ENCODE results near the gene FHIT.
"Not testable (repeated sequence)": the region's sequence is repeated elsewhere in the genome, so short reads cannot be mapped to it uniquely, and the experiment has no call there.

Gene FHIT

DNA sequence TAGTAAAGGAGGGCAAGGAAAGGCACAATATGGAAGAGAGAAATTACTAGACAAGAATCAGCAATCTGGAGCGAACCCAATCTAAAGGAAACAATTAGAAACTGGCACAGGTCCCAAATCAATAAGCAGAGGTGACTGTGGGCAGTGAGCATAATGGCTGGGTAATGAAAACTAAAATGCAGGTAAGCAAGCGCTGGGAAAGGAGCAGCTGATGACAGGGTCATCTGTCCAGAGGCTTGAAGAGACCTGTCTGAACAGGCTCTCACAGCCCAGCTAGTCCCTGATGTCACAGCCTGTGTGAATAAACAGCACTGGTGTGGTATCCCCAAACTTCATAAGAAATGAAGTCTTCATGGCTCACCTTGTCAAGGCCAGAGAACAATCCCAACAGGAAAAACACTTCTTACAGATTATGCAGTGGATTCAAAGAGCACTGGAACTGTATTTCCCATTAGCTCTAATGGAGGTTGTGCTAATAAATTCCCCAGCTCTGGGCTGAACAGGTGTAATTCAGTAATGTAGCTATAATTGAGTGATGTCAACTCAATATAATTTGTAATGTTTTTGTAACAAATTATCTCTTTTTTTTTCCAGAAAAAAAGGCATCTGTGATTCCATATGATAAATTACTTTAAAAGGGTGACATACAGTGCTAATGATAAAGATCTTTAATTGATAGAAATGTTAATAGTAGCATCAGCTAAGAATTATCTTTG, 197.3 kb downstream of the FHIT start:
- peak; percentile 87 for DNase-seq

DNA sequence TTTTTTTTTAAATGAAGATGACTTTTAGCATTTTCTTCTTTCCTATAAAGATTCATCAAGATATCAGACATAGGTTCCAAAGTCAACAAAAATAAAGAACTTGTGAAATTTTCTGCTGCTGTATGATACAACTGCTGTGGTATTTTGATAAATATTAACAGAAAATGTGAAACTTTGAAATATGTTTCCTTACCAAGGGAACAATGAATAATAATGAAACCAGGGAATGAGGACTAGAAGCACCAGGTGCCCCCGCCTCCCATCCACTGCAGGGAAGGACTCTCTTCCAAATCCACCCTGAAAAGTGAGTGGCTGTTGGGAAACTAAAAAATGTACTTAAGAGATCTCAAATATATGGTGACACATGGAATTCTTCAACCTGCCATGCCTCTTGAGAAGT, 198.4 kb downstream of the FHIT start:
- no peak for DNase-seq

DNA sequence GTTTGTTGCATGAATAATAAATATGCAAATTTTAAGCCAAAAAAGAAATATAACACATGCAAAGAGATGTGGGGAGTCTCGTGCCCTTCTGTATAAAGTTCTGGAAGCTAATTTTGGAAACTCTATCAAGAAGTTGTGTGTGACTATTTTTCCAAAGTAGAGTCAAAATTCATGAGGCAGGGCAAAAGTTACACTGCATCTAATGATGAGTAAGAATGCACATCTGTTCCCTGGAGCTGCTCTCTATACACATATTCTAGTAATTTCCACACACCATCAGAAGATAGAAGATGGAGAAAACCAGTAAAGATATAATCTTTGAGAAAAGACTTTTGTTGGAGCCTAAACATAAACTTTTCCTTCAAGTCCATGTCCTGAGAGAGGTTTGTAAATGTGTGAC, 199.6 kb downstream of the FHIT start:
- no peak for DNase-seq

DNA sequence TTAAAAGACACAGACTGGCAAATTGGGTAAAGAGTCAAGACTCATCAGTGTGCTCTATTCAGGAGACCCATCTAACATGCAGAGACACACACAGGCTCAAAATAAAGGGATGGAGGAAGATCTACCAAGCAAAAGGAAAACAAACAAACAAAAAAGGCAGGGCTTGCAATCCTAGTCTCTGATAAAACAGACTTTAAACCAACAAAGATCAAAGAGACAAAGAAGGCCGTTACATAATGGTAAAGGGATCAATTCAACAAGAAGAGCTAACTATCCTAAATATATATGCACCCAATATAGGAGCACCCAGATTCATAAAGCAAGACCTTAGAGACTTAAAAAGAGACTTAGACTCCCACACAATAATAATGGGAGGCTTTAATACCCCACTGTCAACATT, 206.1 kb downstream of the FHIT start:
- not testable (repeated sequence) for DNase-seq

DNA sequence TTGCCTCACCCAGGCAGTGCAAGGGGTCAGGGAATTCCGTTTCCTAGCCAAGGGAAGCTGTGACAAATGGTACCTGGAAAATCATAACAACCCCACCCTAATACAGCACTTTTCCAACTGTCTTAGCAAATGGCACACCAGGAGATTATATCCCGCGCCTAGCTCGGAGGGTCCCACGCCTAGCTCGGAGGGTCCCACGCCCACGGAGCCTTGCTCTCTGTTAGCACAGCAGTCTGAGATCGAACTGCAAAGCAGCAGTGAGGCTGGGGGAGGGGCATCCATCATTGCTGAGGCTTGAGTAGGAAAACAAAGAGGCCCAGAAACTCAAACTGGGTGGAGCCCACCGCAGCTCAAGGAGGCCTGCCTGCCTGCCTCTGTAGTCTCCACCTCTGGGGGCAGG, 208.1 kb downstream of the FHIT start:
- no peak for DNase-seq

DNA sequence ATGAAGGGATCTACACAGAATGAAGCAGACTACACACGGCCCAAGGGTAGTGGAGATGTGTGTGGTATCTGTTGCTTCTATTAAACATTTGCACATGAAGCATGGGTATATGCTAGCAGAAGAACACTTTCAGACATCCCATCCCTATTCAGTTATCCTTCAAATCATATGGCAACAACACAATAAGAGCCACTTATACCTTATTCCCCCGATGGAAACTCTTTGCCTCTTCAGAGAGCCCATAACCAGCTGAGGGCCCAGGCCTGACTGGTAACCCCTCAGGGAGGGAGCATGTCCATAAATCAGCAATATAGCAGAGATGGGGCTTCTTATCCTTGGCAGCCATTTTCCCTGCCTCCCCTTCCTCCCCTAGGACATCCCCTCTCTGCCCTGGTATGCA, 210.6 kb downstream of the FHIT start:
- DNase-seq: no peak

DNA sequence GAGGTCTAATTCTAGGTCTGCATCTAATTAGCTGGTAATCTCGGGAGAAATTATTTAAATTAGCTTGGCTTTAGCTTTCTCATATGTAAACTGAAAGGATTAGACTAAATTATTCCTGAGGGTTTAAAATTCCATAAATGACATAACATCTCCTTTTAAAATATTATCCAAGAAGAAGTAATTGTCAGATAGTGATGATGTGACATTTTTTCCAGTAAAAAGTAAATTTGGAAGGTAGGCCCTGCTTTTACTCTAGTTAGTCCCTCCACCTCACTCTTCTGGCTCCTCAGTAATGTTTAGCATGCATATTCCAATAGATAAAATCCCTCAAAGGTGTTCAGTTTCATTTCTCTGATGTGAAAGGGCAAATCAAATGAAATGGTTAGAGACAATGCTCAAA, 215.7 kb downstream of the FHIT start:
- DNase-seq: no peak

DNA sequence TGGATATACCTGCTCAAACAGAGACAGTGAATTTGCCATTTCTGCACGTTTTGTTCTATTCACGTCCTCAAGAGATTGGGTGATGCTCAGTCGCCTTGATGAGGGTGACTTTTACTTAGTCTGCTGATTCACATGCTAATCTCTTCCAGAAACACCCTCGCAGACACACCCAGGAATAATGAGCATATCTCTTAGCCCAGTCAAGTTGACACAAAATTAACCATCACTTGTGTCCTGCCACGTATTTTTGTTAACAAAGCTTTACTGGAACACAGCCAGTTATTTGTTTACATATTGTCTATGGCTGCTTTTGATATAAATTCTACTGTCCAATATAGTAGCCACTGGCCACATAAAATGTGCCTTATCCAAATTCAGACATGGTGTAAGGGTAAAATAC, 218.3 kb downstream of the FHIT start:
- DNase-seq: peak; percentile 20

DNA sequence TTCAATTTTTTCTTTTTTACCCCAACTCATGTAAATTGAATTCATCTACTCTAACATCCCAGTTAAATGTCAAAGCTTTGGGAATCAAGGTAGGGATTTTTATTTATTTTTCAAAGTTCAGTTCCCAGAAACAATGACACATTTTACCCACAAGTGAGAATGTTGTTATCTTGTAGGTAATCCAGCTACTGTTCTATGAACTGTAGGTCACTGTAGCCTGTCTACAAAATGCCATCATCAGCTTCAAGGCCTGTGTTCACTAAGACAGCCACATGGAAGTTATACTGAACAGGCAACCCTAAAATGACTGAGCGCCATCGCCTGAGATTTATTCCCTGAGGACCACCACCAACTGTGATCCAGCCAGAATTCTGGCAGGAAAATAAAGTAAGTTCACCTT, 219.7 kb downstream of the FHIT start:
- DNase-seq: no peak

DNA sequence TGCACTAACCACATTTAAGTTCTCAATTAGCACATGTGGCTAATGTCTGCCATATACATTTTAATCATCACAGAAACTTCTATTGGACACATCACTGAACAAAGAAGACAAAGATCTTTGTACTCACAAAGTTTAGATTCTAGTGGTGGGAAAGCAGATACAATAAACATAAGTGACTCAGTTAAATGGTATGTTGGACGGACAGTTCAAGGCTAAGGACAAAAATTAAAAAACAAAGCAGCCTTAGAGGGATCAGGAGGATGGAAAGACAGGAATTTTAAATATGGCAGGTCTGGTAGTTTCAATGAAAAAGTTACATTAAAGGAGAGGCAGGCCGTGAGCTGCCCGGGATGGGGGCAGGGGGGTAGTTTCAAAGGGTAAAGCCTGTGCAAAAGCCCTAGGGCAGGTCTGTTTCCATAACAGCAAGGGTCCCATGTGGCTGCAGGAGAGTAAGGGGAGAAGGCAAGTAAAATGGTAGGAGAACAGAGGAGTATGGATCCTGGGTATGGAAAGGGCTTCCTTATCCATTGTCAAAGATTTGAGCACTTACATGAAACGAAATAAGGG, 220.7 kb downstream of the FHIT start:
- no peak for DNase-seq

DNA sequence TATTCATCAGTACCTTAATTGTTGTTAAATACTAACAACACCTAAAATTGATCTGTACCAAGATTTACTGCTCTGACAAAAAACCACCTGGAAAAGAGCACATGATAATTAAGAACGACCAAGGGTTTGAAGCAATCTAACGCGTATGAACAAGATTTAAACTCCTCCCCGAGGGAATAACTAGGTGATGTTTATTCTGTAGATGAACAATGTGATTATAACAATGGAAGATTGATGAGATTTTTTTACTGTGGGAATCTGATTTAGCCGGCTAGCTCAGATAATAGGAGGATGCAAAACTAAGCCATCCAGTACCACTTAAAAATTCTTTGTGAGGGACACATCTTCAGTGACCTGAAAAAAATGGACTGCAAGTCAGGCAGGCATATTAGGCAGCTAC, 222.1 kb downstream of the FHIT start:
- no peak for DNase-seq

DNA sequence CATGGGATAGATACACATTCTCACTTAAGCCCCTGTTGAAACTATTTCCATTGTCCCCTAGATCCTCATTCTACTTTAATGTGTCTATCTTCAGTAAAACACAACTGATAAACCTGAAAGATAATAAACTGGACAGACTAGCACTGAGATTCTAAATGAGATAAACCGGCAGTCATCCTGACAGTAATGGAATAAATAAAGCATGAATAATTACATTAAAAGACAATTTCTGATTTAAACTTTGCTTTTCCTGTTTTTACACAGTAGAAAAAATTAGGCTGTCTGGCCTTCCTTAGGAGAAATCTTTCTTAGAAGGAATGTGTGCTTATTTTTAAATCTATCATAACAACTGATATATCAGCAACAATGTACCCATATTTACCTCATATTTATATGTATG, 232.4 kb downstream of the FHIT start:
- DNase-seq: no peak

DNA sequence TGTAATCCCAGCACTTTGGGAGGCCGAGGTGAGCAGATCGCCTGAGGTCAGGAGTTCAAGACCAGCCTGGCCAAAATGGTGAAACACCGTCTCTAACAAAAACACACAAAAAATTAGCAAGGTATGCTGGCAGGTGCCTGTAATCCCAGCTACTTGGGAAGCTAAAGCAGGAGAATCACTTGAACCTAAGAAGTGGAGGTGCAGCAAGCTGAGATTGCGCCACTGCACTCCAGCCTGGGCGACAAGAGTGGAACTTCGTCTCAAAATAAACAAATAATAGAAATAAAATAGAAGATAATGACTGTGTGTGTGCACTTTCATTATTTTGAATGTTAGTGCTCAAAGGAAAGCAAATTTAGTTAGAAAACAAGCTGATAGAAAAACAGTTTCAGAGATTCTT, 234.2 kb downstream of the FHIT start:
- DNase-seq: not testable (repeated sequence)

DNA sequence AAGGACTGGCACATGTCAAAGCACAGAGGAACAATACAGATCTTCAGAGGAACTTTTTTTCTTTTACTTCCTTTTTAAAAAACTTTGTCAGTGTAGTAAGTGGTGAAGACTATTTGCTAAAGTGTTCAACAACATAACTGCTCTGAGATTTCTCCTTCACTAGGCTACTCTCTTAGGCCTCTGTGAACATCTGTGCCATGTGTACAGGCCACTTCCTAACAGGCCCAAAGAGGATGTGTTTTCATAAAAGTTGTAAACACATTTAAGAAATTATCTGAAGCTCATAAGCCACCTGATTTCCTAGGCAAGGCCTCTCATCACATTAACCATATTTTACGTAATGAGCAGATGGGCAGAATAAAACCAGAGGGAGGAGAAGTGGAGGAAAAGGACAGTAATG, 235.4 kb downstream of the FHIT start:
- no peak for DNase-seq

DNA sequence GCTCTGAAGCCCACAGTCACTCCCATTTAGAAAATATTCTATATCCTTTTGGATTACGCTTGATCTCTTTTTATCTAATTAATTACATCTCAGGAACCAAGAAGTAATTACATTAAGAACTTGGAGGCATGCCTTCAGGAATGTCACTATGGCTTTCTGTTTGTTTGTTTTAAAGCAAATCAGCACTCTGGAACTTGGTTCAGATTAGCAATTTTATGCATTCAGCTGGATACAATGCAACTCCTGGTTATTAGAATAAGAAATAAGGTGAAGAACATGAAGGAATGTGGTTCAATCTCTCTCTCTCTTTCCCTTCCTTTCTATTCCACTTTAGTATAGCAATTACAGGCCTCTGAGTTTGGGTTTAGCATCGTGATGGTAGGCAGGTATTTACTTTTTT, 235.8 kb downstream of the FHIT start:
- no peak for DNase-seq

DNA sequence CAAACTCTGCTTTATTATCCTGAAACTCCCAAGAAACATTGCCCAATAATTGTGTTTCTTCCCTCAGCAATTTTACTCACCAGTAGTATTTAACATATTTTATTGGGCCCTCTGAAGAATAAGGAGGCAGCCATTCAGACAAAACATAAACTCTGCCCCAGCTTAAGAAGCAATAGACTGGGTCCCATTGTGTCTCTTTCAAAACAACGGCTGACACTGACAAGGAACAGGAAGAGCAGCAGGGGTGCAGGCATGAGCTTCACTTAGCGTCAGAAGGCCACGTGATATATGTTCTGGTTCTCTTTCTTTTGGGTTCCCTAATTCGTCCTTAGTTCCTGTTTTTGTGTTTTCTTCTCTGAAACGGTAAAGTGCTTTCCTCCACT, 242.3 kb downstream of the FHIT start:
- DNase-seq: no peak

DNA sequence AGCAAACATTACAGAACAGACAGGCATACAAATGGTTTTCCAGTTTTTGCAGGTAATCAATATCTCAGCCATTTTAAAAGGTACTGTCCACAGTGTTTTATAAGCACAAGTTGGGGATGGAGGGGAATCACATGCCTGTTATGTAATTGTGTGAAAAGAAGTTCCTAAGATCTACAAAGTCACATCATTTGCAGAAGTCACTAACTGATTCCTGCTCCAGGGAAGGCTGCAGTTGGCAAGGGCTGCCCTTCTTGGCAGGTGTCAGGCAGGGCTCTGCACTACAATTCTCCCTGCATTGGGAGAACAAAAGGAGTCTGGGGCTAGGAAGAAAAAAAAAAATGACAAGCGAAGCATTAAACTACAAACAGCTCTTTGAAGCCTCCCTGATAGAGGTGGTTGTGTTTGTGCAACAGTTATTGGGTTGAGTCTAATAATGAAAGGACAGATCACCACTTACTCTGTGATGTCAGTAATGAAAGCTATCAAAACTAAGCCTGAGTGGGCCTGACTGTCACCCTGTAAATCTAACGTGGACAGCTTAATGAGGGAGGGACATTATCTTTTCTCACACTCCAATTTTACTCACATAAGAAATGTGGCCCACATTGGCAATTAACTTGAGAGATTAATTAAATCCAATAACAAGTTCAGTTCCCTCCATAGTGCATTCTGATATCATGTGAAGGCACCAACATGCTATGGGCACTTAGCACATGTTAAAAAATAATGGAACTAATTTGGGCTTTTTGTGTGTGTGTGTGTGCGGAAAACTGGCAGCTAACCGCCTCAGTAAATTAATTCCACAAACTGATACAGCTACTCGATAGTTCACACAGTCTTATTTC, 242.9 kb downstream of the FHIT start:
- DNase-seq: no peak

DNA sequence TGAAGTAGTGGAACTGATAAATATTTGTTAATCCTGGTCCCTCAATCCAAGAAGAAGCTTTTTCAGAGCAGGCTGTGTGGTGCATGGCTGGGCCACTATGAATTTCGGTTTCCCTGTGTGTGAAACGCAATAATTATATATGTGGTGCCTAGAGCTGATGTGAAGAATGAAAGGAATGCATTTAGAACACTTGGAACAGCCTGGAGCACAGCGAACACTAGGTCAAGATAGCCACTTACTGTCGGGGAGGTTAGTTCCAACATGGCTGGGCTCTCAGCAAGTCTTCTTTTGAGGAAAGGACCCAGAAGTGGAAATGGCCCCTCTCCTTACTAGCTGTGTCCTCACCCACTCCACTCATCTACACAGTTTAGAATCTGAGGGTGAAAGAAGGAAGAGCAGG, 245.7 kb downstream of the FHIT start:
- DNase-seq: no peak

DNA sequence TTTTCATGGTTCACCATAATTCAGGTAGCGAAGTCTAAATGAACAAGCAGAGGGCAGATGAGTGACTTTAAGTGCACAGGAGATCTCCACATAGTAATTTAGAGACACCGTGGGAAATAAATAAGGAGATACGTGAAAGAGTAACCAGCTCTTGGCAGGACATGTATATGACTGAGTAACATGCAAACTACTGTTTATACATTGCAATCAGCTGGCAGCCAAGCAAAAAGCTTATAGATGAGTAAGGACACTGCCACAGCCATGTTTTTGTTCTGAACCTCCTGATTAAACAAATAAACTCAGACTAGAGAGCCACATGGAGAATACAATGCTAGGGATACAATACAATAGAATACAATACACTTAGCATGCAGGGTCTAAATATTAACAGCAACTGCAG, 252.4 kb downstream of the FHIT start:
- DNase-seq: peak; percentile 24

DNA sequence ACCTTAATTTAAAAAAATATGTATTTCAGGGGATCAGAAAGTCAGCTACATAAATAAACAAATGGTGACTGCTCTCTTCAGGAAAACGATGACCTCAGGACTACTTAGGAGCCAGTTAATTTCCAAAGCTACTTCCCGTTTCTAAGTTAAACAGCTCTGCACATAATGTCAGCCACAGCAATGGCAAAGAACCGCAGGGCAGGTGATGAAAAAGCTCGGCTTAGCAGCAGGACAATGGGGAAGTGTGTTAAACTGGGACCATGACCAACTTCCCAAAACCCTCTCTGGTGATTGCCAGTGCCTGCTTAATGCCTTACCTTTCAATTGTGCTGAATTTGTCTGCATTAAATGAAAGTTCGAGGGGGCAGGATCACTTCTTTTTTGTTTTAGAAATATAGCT, 258.9 kb downstream of the FHIT start:
- no peak for DNase-seq

DNA sequence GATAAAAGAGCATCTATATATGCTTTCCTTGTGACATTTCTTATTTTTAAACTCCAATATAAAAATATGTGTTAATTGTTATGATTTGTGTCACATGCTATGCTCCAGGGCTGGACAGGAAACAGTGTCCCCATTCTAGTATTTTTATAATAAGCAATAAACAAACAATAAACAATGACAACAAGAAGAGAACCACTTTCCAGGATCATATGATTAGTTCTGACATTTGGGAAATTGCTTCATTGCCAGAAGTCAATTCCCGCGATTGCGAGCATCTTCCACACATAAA, 260.9 kb downstream of the FHIT start:
- no peak for DNase-seq

DNA sequence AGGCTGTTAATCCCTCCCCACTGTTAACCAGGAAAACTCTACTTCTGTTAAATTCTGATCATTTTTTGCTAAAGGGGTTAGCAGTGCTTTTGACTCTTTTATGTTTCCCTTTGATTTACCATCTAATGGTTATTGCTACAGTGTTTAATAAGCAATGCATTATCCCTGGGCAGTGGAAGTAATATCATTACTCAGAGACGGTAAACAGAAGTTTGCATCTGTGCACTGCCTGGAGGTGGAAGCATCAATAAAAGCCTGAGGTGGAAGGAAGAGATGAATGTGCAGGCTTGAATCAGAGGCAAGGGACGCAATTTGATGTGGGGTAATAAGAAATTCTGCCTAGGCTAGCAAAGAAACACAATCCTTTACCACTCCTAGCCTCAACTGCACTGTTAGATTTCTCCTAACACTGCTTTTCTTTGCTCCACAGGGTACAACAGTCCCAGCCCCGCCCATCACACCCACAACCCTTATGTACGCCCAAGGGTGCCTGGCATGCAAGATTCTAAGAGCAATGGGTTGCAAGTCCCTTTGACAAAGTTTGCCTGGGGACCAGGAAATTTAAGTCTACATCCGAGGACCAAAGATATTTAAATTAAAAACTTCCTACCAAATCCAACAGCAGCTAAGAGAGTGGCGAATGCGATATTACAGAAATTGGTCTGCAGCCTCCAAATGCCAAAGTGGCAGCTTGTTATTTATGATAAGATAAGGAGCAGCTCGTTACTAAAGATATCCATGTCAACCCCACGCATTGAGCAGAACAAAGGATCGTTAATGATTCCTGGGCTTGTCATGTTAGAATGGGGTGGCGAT, 261.4 kb downstream of the FHIT start:
- no peak for DNase-seq

DNA sequence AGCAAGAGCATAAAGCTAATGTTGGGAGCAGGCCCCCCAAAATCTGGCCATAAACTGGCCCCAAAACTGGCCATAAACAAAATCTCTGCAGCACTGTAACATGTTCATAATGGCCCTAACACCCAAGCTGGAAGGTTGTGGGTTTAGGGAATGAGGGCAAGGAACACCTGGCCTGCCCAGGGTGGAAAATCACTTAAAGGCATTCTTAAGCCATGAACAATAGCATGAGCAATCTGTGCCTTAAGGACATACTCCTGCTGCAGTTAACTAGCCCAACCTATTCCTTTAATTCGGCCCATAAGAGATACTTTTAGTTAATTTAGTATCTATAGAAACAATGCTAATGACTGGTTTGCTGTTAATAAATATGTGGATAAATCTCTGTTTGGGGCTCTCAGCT, 264.1 kb downstream of the FHIT start:
- DNase-seq: not testable (repeated sequence)

DNA sequence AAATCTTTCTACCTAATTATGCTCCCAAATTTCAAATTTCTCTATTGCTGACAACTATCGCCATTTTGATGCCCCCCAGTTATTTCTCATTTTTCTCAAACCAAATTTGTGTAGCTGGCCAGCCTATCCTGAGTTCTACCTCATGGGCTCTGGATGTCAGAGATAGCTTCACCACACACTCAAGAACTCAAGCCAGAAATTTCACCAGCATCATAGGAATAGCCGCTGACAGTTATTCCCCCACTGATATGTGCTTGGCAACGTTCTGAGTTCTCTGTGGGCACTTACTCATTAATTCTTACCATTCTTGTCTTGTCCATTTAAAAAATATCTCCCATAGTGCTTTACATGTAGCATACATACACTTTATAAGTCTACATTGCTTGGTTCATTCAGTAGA, 264.7 kb downstream of the FHIT start:
- no peak for DNase-seq
